GM10248 (cell line): ENCODE measurements around the gene SCN8A.

Source experiments
- CTCF ChIA-PET: fragments of 300-600 bp; sonication (Branson Sonifier 250); formaldehyde crosslinking; extraction: SDS; loops from one replicate; lab custom pipeline; 2021; ENCODE audit warnings: antibody characterized with exemption; lab: Yijun Ruan, JAX
- POLR2A ChIA-PET: fragments of 350-650 bp; sonication (Branson Sonifier 250); formaldehyde crosslinking; extraction: SDS; loops from one replicate; lab custom pipeline; 2020; ENCODE audit warnings: antibody characterized with exemption; lab: Yijun Ruan, JAX
- DNase-seq: peaks from one replicate; pipeline ENCODE4 v3.0.0; 2012; ENCODE audit errors: extremely low spot score
- CTCF ChIP-seq: IDR thresholded peaks from 2 replicates; pipeline ENCODE4 v1.5.1; 2012; ENCODE audit warnings: mild to moderate bottlenecking, low read depth; ENCODE audit errors: extremely low read depth, missing control alignments, control extremely low read depth

Gene SCN8A

GRCh38 chr12:51661836-51662235 is 70.8 kb downstream of the SCN8A start:
- ChIA-PET CTCF (no interaction called here), POLR2A (no interaction called here)
- DNase-seq: no peak
- no peak for TF ChIP-seq CTCF

- DNase-seq: no peak
- ChIA-PET POLR2A (no interaction called here), CTCF (no interaction called here)
- no peak for TF ChIP-seq CTCF
Observed at GRCh38 chr12:51662728-51663154, 71.7 kb downstream of the SCN8A start.

GRCh38 chr12:51663390-51663789 is 72.4 kb downstream of the SCN8A start:
- POLR2A ChIA-PET: no interaction called here
- CTCF ChIA-PET: interaction anchor here (1.0 to 1.1 kb wide), 2 partner anchors 13 to 16 kb away, joined by 3 to 4 read pairs; no protein-coding TSS in a partner anchor

GRCh38 chr12:51666696-51667095 is 75.7 kb downstream of the SCN8A start:
- POLR2A ChIA-PET: no interaction called here
- TF ChIP-seq CTCF: no peak
- DNase-seq: no peak
- CTCF ChIA-PET: interaction anchor here (1.4 kb wide), 1 partner anchor 17 kb away, joined by 5 read pairs; no protein-coding TSS in a partner anchor

More at GRCh38 chr12:51663390-51663789, 72.4 kb downstream of the SCN8A start:
- no peak for TF ChIP-seq CTCF
- DNase-seq: no peak

GRCh38 chr12:51667269-51667668 is 76.2 kb downstream of the SCN8A start:
- CTCF ChIA-PET: interaction anchor here (1.1 to 1.4 kb wide), 2 partner anchors 8 to 17 kb away, joined by 3 to 5 read pairs; no protein-coding TSS in a partner anchor
- DNase-seq: no peak
- POLR2A ChIA-PET: no interaction called here
- no peak for TF ChIP-seq CTCF

GRCh38 chr12:51669271-51669670 is 78.2 kb downstream of the SCN8A start:
- TF ChIP-seq CTCF: no peak
- POLR2A ChIA-PET: no interaction called here
- CTCF ChIA-PET: interaction anchor here (1.2 kb wide), 1 partner anchor 25 kb away, joined by 3 read pairs; no protein-coding TSS in a partner anchor
- no peak for DNase-seq
